Fibroblast of gingiva (primary cell): Measurements from ENCODE around the gene SLC24A4.
A peak's percentile ranks its signal among the peaks of the same experiment; 100 is the strongest.

Experiments
- DNase-seq: peaks from one replicate; pipeline ENCODE4 v3.0.0-alpha.2; 2011; ENCODE audit warnings: low read depth

The SLC24A4 gene

GRCh38 chr14:92437729-92438285 is 114.8 kb downstream of the SLC24A4 start:
- DNase-seq, result no peak

GRCh38 chr14:92439537-92440344 is 116.8 kb downstream of the SLC24A4 start:
- DNase-seq, result no peak

GRCh38 chr14:92440345-92441003 is 117.5 kb downstream of the SLC24A4 start:
- no peak for DNase-seq

- DNase-seq, result no peak
These were observed 119.0 kb downstream of the SLC24A4 start for GRCh38 chr14:92441751-92442504.

- DNase-seq, result no peak
These were observed 120.2 kb downstream of the SLC24A4 start for GRCh38 chr14:92443167-92443566.

GRCh38 chr14:92443741-92444140 is 120.8 kb downstream of the SLC24A4 start:
- DNase-seq, result no peak

GRCh38 chr14:92446771-92447170 is 123.8 kb downstream of the SLC24A4 start:
- no peak for DNase-seq

DNA sequence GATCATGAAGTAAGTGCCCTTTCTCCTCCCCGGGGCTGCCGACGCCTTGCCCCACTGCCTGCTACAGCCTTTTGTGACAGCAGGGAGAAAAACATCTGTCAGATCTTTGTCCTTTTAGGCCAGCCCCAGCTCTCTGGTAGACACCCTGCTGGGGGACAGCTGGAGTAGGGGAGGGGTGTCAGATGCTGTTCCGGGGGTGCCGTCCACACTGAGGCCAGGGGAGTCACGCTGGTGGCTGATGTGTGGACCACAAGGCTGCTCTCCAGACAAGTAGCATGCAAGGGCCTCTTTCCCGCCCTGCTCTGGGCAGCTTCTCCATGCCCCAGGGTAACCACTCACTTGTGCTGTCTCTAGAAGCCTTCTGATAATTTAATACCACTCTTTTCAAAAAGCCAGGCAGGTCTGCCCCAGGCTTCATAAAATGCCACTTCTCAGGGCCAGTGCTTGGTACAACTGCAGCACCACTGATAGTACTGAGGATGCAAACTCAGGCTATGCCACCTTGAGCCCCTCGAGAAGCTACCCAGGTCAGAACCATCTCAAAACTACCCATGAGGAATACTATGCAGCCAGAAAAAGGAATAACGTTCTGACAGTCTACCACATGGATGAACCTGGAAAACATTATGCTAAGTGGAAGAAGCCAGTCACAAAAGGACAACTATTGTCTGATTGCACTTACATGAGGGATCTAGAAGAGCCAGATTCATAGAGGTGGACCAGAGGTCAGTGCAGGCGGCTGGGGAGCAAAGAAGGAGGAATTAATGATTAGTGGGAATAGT is 124.6 kb downstream of the SLC24A4 start:
- no peak for DNase-seq

- no peak for DNase-seq
These were observed 125.8 kb downstream of the SLC24A4 start for GRCh38 chr14:92448786-92449185.

- DNase-seq, result no peak
These were observed 126.6 kb downstream of the SLC24A4 start for GRCh38 chr14:92449404-92450181.

DNA sequence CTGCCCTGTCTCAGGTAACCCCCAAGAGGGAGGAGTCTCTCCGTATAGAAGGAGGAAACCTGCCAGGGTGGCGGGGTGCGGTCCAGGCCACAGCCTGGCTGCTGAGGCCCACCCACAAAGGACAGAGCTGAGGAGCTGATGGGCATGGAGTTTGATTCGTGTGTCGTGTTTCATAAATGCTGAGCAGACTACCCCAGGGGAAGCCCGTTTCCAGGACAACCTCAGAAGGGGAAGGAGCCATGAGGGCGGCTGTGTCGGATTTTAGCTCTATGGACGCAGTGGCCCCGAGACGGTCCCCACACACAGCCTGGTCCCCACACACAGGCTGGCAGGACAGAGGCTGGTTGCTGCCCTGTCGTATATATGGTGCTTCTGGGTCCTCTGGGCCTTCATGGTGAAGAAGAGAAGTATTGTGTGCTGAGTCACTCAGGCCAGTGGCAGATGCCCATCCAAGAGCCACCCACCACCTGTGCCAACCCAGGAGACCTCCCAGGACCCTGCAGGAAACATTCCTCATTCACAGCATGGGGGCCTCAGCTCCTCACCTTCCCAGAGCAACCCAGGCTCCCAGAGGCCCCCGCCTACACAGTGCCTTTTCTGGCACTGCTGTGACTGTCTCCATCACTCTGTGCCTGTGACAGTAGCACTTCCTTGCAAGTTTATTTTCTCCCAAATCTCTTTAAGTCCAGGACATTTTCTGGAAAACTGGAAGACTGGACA is 127.5 kb downstream of the SLC24A4 start:
- no peak for DNase-seq

GRCh38 chr14:92451245-92451644 is 128.3 kb downstream of the SLC24A4 start:
- DNase-seq, result no peak

DNA sequence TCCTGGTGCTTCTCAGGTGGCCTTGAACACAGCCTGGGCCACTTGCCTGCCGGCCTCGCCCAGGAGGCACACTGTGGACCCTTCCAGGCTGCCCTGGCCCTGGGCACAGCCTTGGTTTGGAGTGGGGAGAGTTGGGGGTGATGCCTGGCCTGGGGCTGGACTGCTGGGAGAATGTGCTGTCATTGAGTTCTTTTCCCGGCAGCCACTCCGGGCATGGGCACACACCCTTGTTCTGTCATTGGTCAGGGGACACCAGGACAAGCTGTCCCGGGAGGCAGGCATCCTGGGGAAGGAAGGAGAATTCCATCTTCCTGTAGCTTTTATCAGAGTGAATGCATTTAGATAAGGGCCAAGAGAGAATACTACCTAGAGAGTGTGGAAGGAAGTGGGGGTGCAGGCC is 128.8 kb downstream of the SLC24A4 start:
- no peak for DNase-seq

- DNase-seq, result no peak
These were observed 129.5 kb downstream of the SLC24A4 start for GRCh38 chr14:92452471-92452870.

- no peak for DNase-seq
These were observed 130.7 kb downstream of the SLC24A4 start for GRCh38 chr14:92453691-92454090.

DNA sequence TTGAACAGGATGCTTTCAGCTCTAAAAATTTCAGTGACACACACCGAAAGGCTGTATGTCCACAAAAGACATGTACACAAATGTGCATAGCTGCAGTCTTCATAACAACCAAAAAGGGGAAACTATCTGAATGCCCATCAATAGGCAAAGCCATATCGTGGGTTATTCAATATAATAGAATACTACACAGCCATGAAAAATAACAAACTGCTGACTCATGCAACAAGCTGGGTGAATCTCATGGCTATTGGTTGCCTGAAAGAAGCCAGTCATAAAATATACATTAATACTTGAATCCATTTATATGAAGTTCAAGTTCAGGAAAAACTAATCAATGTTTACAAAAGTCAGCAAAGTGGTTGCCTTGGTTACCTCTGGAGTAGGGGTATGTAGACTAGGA is 132.3 kb downstream of the SLC24A4 start:
- no peak for DNase-seq

GRCh38 chr14:92456215-92457015 is 133.4 kb downstream of the SLC24A4 start:
- DNase-seq, result peak; percentile 70

GRCh38 chr14:92457016-92457565 is 134.1 kb downstream of the SLC24A4 start:
- DNase-seq, result no peak
